GM19240 (cell line): ENCODE results near the gene YWHAQ.

Experiments used
- DNase-seq: peaks from one replicate; pipeline ENCODE4 v3.0.0; 2011; ENCODE audit warnings: low spot score; ENCODE audit not compliant: insufficient read length

The YWHAQ gene

DNA sequence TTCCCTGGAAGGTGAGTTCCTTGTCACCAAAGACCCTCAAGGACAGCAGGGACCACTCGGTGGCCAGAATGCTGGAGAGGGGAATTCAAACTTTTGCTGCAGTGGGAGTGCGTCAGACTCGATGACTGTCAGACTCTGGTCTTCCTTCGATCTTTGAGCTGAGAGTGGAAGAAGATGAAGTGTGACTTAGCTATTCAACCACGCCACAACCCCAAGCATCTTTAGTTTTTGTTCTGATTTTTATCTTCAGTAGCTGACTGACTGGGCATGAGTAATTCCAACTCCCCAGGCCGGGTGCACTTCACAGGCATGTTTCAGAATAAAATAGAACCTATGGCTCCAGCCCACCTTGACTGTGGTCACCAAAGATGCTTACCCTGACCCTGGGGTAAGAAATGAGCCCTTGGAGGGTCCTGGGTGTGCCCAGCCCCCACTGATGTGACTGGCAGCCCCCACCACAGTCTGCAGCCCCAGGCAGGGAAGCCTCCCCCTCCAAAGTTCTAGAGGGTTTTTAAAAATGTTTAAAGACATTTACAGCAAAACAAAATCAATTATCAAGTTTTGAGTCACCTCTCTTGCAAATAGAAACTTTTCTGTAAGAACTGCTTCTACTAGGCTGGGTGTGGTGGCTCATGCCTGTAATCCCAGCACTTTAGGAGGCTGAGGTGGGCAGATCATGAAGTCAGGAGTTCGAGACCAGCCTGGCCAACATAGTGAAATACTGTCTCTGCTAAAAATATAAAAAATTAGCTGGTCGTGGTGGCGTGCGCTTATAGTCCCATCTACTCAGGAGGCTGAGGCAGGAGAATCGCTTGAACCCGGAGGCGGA lies 24.9 kb upstream of the YWHAQ start:
- no peak for DNase-seq

- DNase-seq = no peak
Observed at GRCh38 chr2:9654452-9655100, 23.8 kb upstream of the YWHAQ start.

DNA sequence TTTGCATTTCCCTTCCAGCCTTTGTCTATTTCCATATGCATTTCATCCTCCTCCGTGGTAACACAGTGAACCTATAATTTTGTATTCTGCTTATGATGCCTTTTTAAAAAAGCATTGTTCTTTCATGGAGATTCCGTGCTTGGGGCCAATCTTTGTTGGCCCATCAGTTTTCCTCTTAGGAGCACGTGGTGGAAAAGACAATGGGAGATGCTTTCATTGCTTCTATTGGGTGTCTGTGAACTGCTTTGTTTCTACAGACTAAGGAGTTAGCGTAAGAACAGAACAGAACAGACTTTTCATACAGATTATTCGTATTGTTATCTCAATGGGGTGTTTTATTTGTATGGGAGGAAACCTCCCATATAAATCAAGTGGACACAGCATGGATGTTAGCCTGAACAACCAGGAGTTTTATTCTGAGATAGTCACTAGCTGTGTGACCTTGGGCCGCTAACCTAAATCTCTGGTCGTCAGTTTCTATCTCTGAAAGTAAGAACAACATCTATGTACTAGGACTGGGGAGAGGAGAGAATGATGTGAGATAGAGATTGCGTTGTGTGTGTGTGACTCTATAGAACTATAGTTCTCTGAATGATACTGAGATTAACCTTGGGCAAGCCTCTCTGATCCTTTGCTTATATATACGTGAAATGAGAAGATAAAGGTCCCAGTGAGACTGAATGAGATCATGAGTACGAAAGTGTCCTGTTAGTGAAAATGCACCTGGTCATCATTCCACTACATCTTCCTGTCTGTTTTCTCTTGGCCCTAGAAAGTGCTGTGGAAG lies 22.9 kb upstream of the YWHAQ start:
- DNase-seq = no peak

DNA sequence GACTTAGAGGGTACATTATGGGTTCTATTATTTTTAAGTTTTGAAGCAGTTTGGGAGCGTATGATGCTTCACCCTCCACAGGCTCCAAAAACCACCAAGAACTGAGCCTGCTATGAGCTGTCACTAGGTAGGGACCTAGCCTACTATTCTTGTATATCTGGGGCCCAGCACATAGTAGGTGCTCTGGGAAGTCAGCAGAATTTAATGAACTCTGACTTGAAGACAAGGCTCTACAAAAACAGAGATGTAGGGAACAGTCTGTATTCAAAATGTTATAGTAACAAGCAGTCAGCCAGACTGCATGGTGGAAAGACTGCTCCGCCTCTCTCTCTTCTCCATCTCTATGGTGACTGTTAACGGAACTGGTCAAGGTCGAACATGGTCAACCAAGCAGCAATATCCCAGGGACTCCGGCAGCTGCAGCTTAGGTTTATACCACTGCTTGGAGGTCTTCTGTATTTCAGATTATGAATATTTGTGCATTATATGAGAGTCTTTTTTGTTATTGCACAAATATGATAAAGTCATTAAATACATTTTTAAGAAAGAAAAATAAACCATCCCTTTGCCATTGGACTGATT lies 22.2 kb upstream of the YWHAQ start:
- no peak for DNase-seq

GRCh38 chr2:9652267-9652666 lies 21.5 kb upstream of the YWHAQ start:
- DNase-seq = no peak

GRCh38 chr2:9650119-9650821 lies 19.5 kb upstream of the YWHAQ start:
- DNase-seq = no peak

DNA sequence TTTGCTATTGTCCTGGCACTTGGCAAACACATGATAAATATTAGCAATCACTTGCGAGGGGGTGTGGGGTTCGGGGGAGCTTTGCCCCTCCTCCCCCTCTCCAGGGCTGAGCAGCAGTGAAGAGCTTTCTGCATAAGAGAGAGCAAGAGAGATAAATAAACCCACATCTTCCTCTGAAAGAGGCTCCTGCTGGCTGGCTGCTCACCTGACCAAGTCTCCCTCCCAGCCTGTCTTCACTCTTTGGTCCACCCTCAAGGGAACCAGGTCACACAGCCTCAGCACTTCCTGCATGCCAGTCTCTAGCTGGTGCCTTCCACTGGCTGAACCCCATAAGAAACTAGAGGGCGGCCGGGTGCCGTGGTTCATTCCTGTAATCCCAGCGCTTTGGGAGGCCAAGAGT lies 18.5 kb upstream of the YWHAQ start:
- DNase-seq = no peak

GRCh38 chr2:9648821-9649220 lies 18.0 kb upstream of the YWHAQ start:
- no peak for DNase-seq

GRCh38 chr2:9647884-9648283 lies 17.1 kb upstream of the YWHAQ start:
- DNase-seq = no peak

DNA sequence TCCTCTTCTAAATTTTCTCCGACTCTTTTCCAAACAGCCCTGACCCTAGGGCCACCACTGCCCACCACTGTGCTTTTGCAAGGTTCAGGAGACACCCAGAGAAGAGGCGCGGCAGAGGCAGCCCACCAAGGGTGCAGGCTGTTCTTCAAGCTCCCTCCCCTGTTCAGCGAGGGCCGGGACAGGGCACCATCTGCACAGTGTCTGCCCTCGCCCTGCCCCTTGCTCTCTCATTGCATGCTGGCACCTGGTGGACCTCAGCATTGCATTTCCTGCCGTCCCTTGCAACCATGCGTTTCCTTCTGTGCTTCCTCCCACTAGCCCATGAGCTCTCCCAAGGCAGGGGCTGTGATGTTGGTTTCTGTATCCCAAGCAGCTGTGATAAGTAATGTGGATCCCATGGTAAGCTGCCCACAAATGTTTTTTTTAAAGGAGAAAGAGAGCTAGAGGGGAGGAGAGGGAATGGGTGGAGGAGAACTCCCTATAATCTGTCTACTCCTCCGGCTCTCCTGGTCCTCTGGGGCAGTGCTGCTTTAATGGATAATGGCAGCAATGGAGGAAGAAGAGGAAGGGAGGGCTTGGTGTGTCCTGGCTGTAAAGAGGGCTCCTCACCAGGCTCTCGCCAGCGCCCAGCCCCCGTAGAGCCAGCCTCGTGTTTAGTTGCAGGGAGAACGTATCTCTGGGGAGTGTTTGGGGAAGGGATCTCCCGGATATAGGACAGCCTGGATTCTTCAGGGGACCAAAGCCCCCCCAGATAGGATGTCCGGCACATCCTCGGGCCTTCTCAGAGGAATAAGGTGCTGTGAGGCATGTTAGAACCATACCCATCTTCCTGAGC lies 15.6 kb upstream of the YWHAQ start:
- DNase-seq = no peak

DNA sequence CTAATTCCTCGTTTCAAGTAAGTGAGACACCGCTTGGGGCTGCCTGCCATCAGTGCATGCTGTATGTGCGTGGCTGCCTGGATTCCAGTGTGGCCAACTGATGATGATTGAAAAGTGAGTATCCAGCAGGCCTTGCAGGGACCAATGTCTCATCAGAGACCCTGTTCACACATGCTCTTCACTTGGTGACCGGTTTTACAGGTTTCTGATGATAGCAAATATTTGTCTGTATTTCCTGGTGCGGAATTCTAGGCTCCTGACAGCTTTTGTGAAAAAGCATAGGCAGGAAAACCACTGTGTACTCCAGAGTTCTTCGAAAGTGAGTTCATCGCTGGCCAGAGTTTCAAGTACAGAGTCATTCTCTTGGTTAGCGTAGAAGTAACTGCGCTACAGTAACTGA lies 13.8 kb upstream of the YWHAQ start:
- no peak for DNase-seq

- DNase-seq = no peak
Observed at GRCh38 chr2:9644021-9644420, 13.2 kb upstream of the YWHAQ start.

- no peak for DNase-seq
Observed at GRCh38 chr2:9641641-9642040, 10.8 kb upstream of the YWHAQ start.

GRCh38 chr2:9640403-9641104 lies 9.8 kb upstream of the YWHAQ start:
- DNase-seq = no peak

DNA sequence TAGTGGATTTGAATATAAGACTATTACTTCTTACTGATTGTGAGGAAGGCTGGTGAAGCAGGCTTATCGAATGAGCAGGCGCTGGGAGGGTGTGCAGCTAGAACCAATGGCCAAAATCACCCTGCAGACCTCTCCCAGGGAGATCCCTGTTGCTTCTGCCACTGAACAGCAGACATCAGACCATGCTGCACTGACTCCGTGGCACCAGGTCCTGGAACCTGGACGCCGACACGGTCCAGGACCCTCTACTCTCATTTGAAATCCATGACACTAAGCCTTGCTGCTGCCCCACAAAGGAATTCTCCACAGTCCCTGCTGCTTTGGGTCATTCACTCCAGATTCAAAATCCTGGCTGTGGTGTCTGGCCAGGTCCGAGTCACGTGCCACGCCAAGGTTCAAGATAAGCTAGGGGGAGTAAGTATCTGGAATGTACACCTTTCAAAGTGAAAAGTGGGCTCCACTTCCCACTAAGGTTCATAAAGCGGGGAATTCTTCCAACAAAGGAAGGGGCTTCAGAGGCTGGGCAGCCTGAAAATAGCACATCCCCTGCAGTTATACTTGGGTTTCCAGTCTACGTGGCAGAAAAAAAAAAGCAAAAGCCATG lies 9.0 kb upstream of the YWHAQ start:
- DNase-seq = no peak

GRCh38 chr2:9639000-9639602 lies 8.3 kb upstream of the YWHAQ start:
- DNase-seq = no peak

- no peak for DNase-seq
Observed at GRCh38 chr2:9638532-9638931, 7.7 kb upstream of the YWHAQ start.

- DNase-seq = no peak
Observed at GRCh38 chr2:9637330-9637729, 6.5 kb upstream of the YWHAQ start.

- DNase-seq = no peak
Observed at GRCh38 chr2:9634133-9634532, 3.3 kb upstream of the YWHAQ start.
